HEK293T (cell line): ENCODE results near the gene MTURN.

Experiments
- CTCF ChIA-PET: fragments of 350-600 bp; formaldehyde crosslinking; extraction: SDS; loops from one replicate; lab custom pipeline; 2021; ENCODE audit warnings: antibody characterized with exemption, inconsistent platforms; lab: Yijun Ruan, JAX
- POLR2A ChIA-PET: fragments of 350-600 bp; formaldehyde crosslinking; extraction: SDS; loops from one replicate; lab custom pipeline; 2020; ENCODE audit warnings: antibody characterized with exemption, inconsistent platforms; lab: Yijun Ruan, JAX
- DNase-seq: peaks from one replicate; pipeline ENCODE4 v3.0.0; 2012; ENCODE audit warnings: mixed read lengths; ENCODE audit errors: extremely low spot score
- ARNT ChIP-seq: fragments of 450-650 bp; IDR thresholded peaks from 2 replicates; pipeline ENCODE4 v1.6.1; 2017; ENCODE audit warnings: mild to moderate bottlenecking
- BHLHE40 ChIP-seq: fragments of 450-650 bp; IDR thresholded peaks from 2 replicates; pipeline ENCODE4 v1.6.1; 2016; ENCODE audit warnings: mild to moderate bottlenecking, moderate library complexity, borderline replicate concordance
- CTBP1 ChIP-seq: fragments of 450-650 bp; IDR thresholded peaks from 2 replicates; pipeline ENCODE4 v1.6.1; 2016; ENCODE audit warnings: borderline replicate concordance
- ELF4 ChIP-seq: fragments of 450-650 bp; IDR thresholded peaks from 2 replicates; pipeline ENCODE4 v1.6.1; 2017; ENCODE audit warnings: antibody characterized with exemption
- FOXA1 ChIP-seq: fragments of 450-650 bp; IDR thresholded peaks from 2 replicates; pipeline ENCODE4 v1.6.1; 2016; ENCODE audit warnings: mild to moderate bottlenecking
- FOXK2 ChIP-seq: fragments of 450-650 bp; IDR thresholded peaks from 2 replicates; pipeline ENCODE4 v1.6.1; 2016; ENCODE audit warnings: mild to moderate bottlenecking
- FOXM1 ChIP-seq: fragments of 450-650 bp; IDR thresholded peaks from 2 replicates; pipeline ENCODE4 v1.6.1; 2017; ENCODE audit warnings: mild to moderate bottlenecking, borderline replicate concordance
- HDGF ChIP-seq: fragments of 450-650 bp; IDR thresholded peaks from 2 replicates; pipeline ENCODE4 v1.6.1; 2017; ENCODE audit warnings: antibody characterized with exemption, borderline replicate concordance
- L3MBTL2 ChIP-seq: fragments of 450-650 bp; conservative IDR thresholded peaks from 2 replicates; pipeline ENCODE4 v1.6.1; 2016; ENCODE audit warnings: mild to moderate bottlenecking
- LEF1 ChIP-seq: fragments of 450-650 bp; IDR thresholded peaks from 2 replicates; pipeline ENCODE4 v1.6.1; 2017; ENCODE audit warnings: mild to moderate bottlenecking, borderline replicate concordance
- NFRKB ChIP-seq: fragments of 450-650 bp; IDR thresholded peaks from 2 replicates; pipeline ENCODE4 v1.6.1; 2016; ENCODE audit warnings: mild to moderate bottlenecking, moderate library complexity
- SP1 ChIP-seq: fragments of 450-650 bp; IDR thresholded peaks from 2 replicates; pipeline ENCODE4 v1.6.1; 2017
- SUZ12 ChIP-seq: fragments of 450-650 bp; IDR thresholded peaks from 2 replicates; pipeline ENCODE4 v1.6.1; 2016; ENCODE audit warnings: mild to moderate bottlenecking
- TARDBP ChIP-seq: fragments of 450-650 bp; IDR thresholded peaks from 2 replicates; pipeline ENCODE4 v1.6.1; 2016
- ZNF384 ChIP-seq: fragments of 450-650 bp; IDR thresholded peaks from 2 replicates; pipeline ENCODE4 v1.6.1; 2016
- TF ChIP-seq, protein P1 (sequence below): fragments of 450-650 bp; IDR thresholded peaks from 2 replicates; pipeline ENCODE4 v1.6.1; 2016

The MTURN gene

GRCh38 chr7:30159698-30160143, 24.9 kb downstream of the MTURN start:
- peak; percentile 19 for DNase-seq
- TF ChIP-seq NFRKB (no peak), ZNF384 (no peak), L3MBTL2 (no peak), FOXK2 (no peak), LEF1 (no peak), TARDBP (no peak), SUZ12 (no peak), HDGF (no peak), CTBP1 (no peak), ARNT (no peak), ELF4 (no peak), SP1 (no peak), FOXA1 (no peak), BHLHE40 (no peak), FOXM1 (no peak)
- TF ChIP-seq, protein P1, sequence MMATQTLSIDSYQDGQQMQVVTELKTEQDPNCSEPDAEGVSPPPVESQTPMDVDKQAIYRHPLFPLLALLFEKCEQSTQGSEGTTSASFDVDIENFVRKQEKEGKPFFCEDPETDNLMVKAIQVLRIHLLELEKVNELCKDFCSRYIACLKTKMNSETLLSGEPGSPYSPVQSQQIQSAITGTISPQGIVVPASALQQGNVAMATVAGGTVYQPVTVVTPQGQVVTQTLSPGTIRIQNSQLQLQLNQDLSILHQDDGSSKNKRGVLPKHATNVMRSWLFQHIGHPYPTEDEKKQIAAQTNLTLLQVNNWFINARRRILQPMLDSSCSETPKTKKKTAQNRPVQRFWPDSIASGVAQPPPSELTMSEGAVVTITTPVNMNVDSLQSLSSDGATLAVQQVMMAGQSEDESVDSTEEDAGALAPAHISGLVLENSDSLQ = no peak
- ChIA-PET CTCF (no interaction called here), POLR2A (no interaction called here)

- ChIA-PET POLR2A (no interaction called here), CTCF (no interaction called here)
- no peak for TF ChIP-seq L3MBTL2
- no peak for TF ChIP-seq FOXA1
- no peak for TF ChIP-seq ELF4
- TF ChIP-seq LEF1 = no peak
- TF ChIP-seq, protein P1 = no peak
- TF ChIP-seq FOXM1 = no peak
- no peak for TF ChIP-seq HDGF
- TF ChIP-seq ZNF384 = no peak
- no peak for TF ChIP-seq TARDBP
- TF ChIP-seq ARNT = no peak
- no peak for TF ChIP-seq SUZ12
- TF ChIP-seq NFRKB = no peak
- no peak for TF ChIP-seq SP1
- no peak for TF ChIP-seq BHLHE40
- TF ChIP-seq CTBP1 = no peak
- TF ChIP-seq FOXK2 = no peak
- no peak for DNase-seq
Observed at GRCh38 chr7:30160329-30160728, 25.5 kb downstream of the MTURN start.

DNA sequence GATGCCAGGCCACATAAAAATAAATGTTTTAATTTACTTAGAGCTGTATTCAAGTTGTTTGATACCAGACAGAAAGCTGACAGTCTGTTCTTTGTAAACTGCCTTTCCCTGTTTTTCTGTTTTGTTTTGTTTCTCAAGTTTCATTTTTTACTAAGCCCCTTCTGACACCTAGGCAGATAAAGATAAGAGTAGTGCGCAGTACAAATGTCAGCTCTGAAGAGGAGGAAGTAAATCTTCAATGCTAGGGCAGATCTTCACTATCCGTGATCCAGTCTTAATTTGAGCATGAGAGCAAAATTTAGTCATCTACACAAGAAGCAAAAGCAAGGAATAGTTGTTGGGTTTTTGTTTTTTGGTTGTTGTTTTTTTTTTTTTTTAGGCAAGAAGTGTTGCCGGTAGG, 27.3 kb downstream of the MTURN start:
- DNase-seq = no peak
- TF ChIP-seq FOXK2 (no peak), SP1 (no peak)
- TF ChIP-seq, protein P1 = 0 out of 2 replicates have a peak, but pooled peaks have one; percentile 8
- ChIA-PET CTCF (interaction anchor here (0.7 kb wide), 1 partner anchor 20 kb away, joined by 3 read pairs; no protein-coding TSS in a partner anchor), POLR2A (interaction anchor here (1.0 kb wide), 1 partner anchor 28 kb away, joined by 3 read pairs; no protein-coding TSS in a partner anchor)

GRCh38 chr7:30162622-30163124, 27.9 kb downstream of the MTURN start:
- CTCF ChIA-PET = interaction anchor here (0.7 to 0.8 kb wide), 2 partner anchors 20 to 21 kb away, joined by 3 read pairs; no protein-coding TSS in a partner anchor
- no peak for TF ChIP-seq SUZ12
- TF ChIP-seq TARDBP = no peak
- no peak for TF ChIP-seq LEF1
- no peak for TF ChIP-seq NFRKB
- TF ChIP-seq ARNT = no peak
- TF ChIP-seq FOXM1 = no peak
- TF ChIP-seq, protein P1 = no peak
- no peak for TF ChIP-seq FOXA1
- TF ChIP-seq ELF4 = no peak
- no peak for TF ChIP-seq BHLHE40
- no peak for TF ChIP-seq L3MBTL2
- TF ChIP-seq HDGF = no peak
- TF ChIP-seq FOXK2 = no peak
- no peak for TF ChIP-seq SP1
- no peak for TF ChIP-seq ZNF384
- no peak for TF ChIP-seq CTBP1
- POLR2A ChIA-PET = interaction anchor here (1.0 kb wide), 1 partner anchor 28 kb away, joined by 3 read pairs; no protein-coding TSS in a partner anchor
- no peak for DNase-seq

DNA sequence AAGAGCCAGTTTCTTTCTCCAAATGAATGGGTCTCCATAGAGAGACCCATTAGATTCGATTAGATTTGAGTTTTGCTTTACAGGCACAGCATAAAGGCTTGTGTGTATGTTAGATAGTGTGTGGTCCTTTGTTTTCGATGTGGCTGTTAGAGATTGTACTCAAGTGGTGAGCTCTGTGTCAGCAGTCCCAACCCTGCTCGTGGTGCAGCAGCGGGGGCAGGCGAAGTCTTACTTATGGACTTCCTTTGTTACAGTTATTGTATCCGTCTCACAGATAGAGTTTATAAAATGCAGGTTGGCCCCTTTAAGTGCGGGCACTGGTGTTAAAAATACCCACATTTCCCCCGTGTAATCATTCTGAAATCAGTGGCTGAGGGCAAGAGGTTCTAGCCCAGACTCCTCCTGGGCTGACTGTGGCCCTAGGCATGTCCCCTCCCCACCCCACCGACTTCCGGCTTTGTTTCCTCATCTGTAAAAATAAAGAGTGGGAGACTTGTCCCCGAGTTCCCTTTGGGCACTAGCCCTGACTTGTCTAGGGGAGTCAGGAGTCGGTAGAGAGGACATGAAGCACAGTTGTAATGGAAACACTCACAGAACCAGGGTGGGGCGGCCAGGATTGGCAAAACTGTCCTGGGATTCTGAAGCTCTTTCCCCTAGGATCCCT, 28.6 kb downstream of the MTURN start:
- no peak for DNase-seq
- CTCF ChIA-PET = interaction anchor here (0.8 to 1.4 kb wide), 3 partner anchors 11 to 242 kb away, joined by 3 to 4 read pairs (median 3); no protein-coding TSS in a partner anchor
- TF ChIP-seq BHLHE40 = no peak
- TF ChIP-seq ARNT = no peak
- no peak for TF ChIP-seq ZNF384
- POLR2A ChIA-PET = no interaction called here
